ENCODE results near the gene TM4SF4.

Gene TM4SF4

GRCh38 chr3:149494022-149494758, 19.7 kb downstream of the TM4SF4 start:
- Histone ChIP-seq H3K9me3 (replicated peaks in 1 of 2; ENCODE audit: control insufficient read depth in 2 of 2, insufficient read depth in 1 of 2, low read depth in 1 of 2, low read length in 2 of 2) (peaks cover 0 to 1% of the 10 kb centered on the region in 2 donors), H3K79me1 (ENCODE audit: low read depth, low read length) (no peaks in the 10 kb centered on the region), H3K4ac (ENCODE audit: low read length) (no peak overlapping the region), H3K27ac (replicated peaks; ENCODE audit: low read length) (no peak overlapping the region), H4K91ac (ENCODE audit: low read depth, low read length, poor library complexity) (no peak overlapping the region), H3K4me3 (ENCODE audit: low read length in 2 of 2) (no peak overlapping the region), H3K9ac (ENCODE audit: low read depth, low read length, poor library complexity) (no peak overlapping the region), H2BK120ac (ENCODE audit: low read depth, low read length) (no peak overlapping the region), H2AK5ac (ENCODE audit: low read depth, low read length) (no peak overlapping the region), H3K14ac (ENCODE audit: low read length) (no peak overlapping the region), H3K4me2 (ENCODE audit: insufficient read depth, low read length, poor library complexity, severe bottlenecking) (no peak overlapping the region), H2BK12ac (ENCODE audit: low read length) (no peak overlapping the region), H4K8ac (ENCODE audit: low read depth, low read length) (no peak overlapping the region), H3K4me1 (ENCODE audit: control insufficient read depth in 2 of 2, insufficient read depth in 1 of 2, low read depth in 1 of 2, low read length in 2 of 2) (no peaks in the 10 kb centered on the region), H3K18ac (ENCODE audit: low read length) (no peak overlapping the region), H2BK15ac (ENCODE audit: low read length) (no peak overlapping the region), H3K23ac (ENCODE audit: low read depth, low read length, poor library complexity) (no peak overlapping the region), H3K36me3 (replicated peaks in 1 of 2; ENCODE audit: control insufficient read depth in 2 of 2, insufficient read depth in 2 of 2, low read length in 2 of 2) (no peaks in the 10 kb centered on the region), H3K27me3 (ENCODE audit: control insufficient read depth in 3 of 3, insufficient read depth in 3 of 3, low read depth in 1 of 3, low read length in 3 of 3) (peaks cover 0 to 16% (median 3%) of the 10 kb centered on the region in 3 experiments), H2BK5ac (ENCODE audit: low read length) (no peak overlapping the region), H2AFZ (ENCODE audit: low read length) (peak overlapping the region; percentile 57)
- peak; percentile 54 for DNase-seq (ENCODE audit: low spot score)
- no CpG with 5 or more reads among the region's 11 CpGs for WGBS, 2 donors (ENCODE audit: extremely low coverage in 2 of 2, insufficient read length in 2 of 2, insufficient replicate concordance in 1 of 2)

DNA sequence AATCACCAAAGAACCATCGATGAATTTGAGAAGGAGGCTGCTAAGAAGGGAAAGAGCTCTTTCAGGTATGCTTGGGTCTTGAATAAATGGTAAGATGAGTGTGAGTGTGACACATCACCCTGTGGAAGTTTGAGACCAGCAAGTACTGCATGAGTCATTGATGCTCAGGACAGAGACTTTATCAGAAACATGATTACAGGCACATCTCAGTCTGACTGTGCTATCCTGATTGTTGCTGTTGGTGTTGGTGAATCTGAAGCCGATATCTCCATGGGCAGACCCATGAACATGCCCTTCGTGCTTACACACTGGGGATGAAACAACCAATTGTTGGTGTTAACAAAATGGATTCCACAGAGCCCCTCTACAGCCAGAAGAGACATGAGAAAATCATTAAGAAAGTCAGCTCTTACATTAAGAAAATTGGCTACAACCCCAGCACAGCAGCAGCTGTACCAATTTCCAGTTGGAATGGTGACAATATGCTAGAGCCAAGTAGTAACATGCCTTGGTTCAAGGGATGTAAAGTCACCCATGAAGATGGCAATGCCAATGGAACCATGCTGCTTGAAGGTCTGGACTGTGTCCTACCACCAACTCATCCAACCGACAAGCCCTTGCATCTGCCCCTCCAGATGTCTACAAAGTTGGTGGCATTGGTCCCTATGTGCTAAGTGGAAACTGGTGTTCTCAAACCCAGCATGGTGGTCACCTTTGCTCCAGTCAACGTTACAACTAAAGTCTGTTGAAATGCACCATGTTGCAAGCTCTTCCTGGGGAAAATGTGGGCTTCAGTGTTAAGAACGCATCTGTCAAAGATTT, 20.5 kb downstream of the TM4SF4 start:
- Histone ChIP-seq H3K79me1 (ENCODE audit: low read depth, low read length) (no peaks in the 10 kb centered on the region), H3K18ac (ENCODE audit: low read length) (no peak overlapping the region), H3K23ac (ENCODE audit: low read depth, low read length, poor library complexity) (no peak overlapping the region), H4K8ac (ENCODE audit: low read depth, low read length) (no peak overlapping the region), H3K4me3 (ENCODE audit: low read length in 2 of 2) (no peak overlapping the region), H3K4ac (ENCODE audit: low read length) (no peak overlapping the region), H3K4me2 (ENCODE audit: insufficient read depth, low read length, poor library complexity, severe bottlenecking) (no peak overlapping the region), H4K91ac (ENCODE audit: low read depth, low read length, poor library complexity) (no peak overlapping the region), H2BK15ac (ENCODE audit: low read length) (no peak overlapping the region), H3K9ac (ENCODE audit: low read depth, low read length, poor library complexity) (no peak overlapping the region), H2AFZ (ENCODE audit: low read length) (no peak overlapping the region), H2BK12ac (ENCODE audit: low read length) (no peak overlapping the region), H3K27ac (replicated peaks; ENCODE audit: low read length) (no peak overlapping the region), H3K14ac (ENCODE audit: low read length) (no peak overlapping the region), H3K27me3 (ENCODE audit: control insufficient read depth in 3 of 3, insufficient read depth in 3 of 3, low read depth in 1 of 3, low read length in 3 of 3) (peaks cover 0 to 16% (median 3%) of the 10 kb centered on the region in 3 experiments), H3K36me3 (replicated peaks in 1 of 2; ENCODE audit: control insufficient read depth in 2 of 2, insufficient read depth in 2 of 2, low read length in 2 of 2) (no peaks in the 10 kb centered on the region), H3K4me1 (ENCODE audit: control insufficient read depth in 2 of 2, insufficient read depth in 1 of 2, low read depth in 1 of 2, low read length in 2 of 2) (no peaks in the 10 kb centered on the region), H2BK5ac (ENCODE audit: low read length) (no peak overlapping the region), H2BK120ac (ENCODE audit: low read depth, low read length) (no peak overlapping the region), H2AK5ac (ENCODE audit: low read depth, low read length) (no peak overlapping the region), H3K9me3 (replicated peaks in 1 of 2; ENCODE audit: control insufficient read depth in 2 of 2, insufficient read depth in 1 of 2, low read depth in 1 of 2, low read length in 2 of 2) (no peaks in the 10 kb centered on the region)
- no peak for DNase-seq (ENCODE audit: low spot score)
- no CpG with 5 or more reads among the region's 6 CpGs for WGBS, 2 donors (ENCODE audit: extremely low coverage in 2 of 2, insufficient read length in 2 of 2, insufficient replicate concordance in 1 of 2)

DNA sequence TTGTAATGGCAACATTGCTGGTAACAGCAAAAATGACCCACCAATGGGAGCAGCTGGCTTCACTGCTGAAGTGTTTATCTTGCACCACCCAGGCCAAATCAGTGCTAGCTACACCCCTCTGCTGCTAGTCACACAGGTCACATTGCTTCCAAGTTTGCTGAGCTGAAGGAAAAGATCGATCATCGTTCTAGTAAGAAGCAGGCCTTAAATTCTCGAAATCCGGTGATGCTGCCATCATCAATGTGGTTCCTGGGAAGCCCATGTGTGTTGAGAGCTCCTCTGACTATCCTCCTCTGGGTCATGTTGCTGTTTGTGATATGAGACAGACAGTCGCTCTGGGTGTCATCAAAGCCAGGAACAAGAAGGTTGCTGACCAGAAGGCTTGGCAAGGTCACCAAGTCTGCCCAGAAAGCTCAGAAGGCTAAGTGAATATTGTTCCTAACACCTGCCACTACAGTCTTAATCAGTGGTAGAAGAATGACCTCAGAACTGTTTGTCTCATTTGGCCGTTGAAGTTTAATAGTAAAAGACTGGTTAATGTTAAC, 21.2 kb downstream of the TM4SF4 start:
- Histone ChIP-seq H3K79me1 (ENCODE audit: low read depth, low read length) (no peaks in the 10 kb centered on the region), H2BK12ac (ENCODE audit: low read length) (no peak overlapping the region), H4K91ac (ENCODE audit: low read depth, low read length, poor library complexity) (no peak overlapping the region), H3K4ac (ENCODE audit: low read length) (no peak overlapping the region), H2BK120ac (ENCODE audit: low read depth, low read length) (no peak overlapping the region), H2AK5ac (ENCODE audit: low read depth, low read length) (no peak overlapping the region), H3K4me1 (ENCODE audit: control insufficient read depth in 2 of 2, insufficient read depth in 1 of 2, low read depth in 1 of 2, low read length in 2 of 2) (no peaks in the 10 kb centered on the region), H3K9me3 (replicated peaks in 1 of 2; ENCODE audit: control insufficient read depth in 2 of 2, insufficient read depth in 1 of 2, low read depth in 1 of 2, low read length in 2 of 2) (no peaks in the 10 kb centered on the region), H3K14ac (ENCODE audit: low read length) (no peak overlapping the region), H2BK15ac (ENCODE audit: low read length) (no peak overlapping the region), H3K9ac (ENCODE audit: low read depth, low read length, poor library complexity) (no peak overlapping the region), H2AFZ (ENCODE audit: low read length) (no peak overlapping the region), H3K27me3 (ENCODE audit: control insufficient read depth in 3 of 3, insufficient read depth in 3 of 3, low read depth in 1 of 3, low read length in 3 of 3) (peaks cover 0 to 16% (median 3%) of the 10 kb centered on the region in 3 experiments), H3K18ac (ENCODE audit: low read length) (no peak overlapping the region), H3K36me3 (replicated peaks in 1 of 2; ENCODE audit: control insufficient read depth in 2 of 2, insufficient read depth in 2 of 2, low read length in 2 of 2) (no peaks in the 10 kb centered on the region), H2BK5ac (ENCODE audit: low read length) (no peak overlapping the region), H3K4me2 (ENCODE audit: insufficient read depth, low read length, poor library complexity, severe bottlenecking) (no peak overlapping the region), H4K8ac (ENCODE audit: low read depth, low read length) (no peak overlapping the region), H3K4me3 (ENCODE audit: low read length in 2 of 2) (no peak overlapping the region), H3K23ac (ENCODE audit: low read depth, low read length, poor library complexity) (peak overlapping the region; percentile 8), H3K27ac (replicated peaks; ENCODE audit: low read length) (no peak overlapping the region)
- WGBS, 2 donors (ENCODE audit: extremely low coverage in 2 of 2, insufficient read length in 2 of 2, insufficient replicate concordance in 1 of 2), result no CpG with 5 or more reads among the region's 6 CpGs
- DNase-seq (ENCODE audit: low spot score), result no peak

DNA sequence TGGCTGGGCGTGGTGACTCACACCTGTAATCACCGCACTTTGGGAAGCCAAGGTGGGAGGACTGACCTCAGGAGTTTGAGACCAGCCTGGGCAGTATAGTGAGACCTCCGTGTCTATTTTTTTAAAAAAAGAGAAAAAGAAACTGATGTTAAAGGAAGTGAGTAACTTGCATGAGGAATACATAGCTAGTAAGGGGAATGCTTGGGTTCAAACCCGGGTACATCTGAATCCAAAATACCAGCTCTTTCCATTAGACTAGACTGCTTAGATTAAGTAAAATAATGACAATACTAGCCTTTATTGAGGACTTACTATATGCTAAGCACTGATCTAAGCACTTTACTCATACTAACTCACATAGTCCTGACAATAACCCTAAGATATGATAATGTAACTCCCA, 22.4 kb downstream of the TM4SF4 start:
- H3K27ac ChIP-seq (replicated peaks; ENCODE audit: low read length), result no peak overlapping the region
- H4K8ac ChIP-seq (ENCODE audit: low read depth, low read length), result no peak overlapping the region
- no peak overlapping the region for H3K4me2 ChIP-seq (ENCODE audit: insufficient read depth, low read length, poor library complexity, severe bottlenecking)
- no peak overlapping the region for H2BK5ac ChIP-seq (ENCODE audit: low read length)
- H3K14ac ChIP-seq (ENCODE audit: low read length), result no peak overlapping the region
- no peaks in the 10 kb centered on the region for H3K9me3 ChIP-seq (replicated peaks in 1 of 2; ENCODE audit: control insufficient read depth in 2 of 2, insufficient read depth in 1 of 2, low read depth in 1 of 2, low read length in 2 of 2)
- H3K4me3 ChIP-seq (ENCODE audit: low read length in 2 of 2), result no peak overlapping the region
- DNase-seq (ENCODE audit: low spot score), result no peak
- H2BK12ac ChIP-seq (ENCODE audit: low read length), result no peak overlapping the region
- no CpG with 5 or more reads among the region's 4 CpGs for WGBS, 2 donors (ENCODE audit: extremely low coverage in 2 of 2, insufficient read length in 2 of 2, insufficient replicate concordance in 1 of 2)
- H3K23ac ChIP-seq (ENCODE audit: low read depth, low read length, poor library complexity), result no peak overlapping the region
- no peaks in the 10 kb centered on the region for H3K79me1 ChIP-seq (ENCODE audit: low read depth, low read length)
- H3K36me3 ChIP-seq (replicated peaks in 1 of 2; ENCODE audit: control insufficient read depth in 2 of 2, insufficient read depth in 2 of 2, low read length in 2 of 2), result no peaks in the 10 kb centered on the region
- no peaks in the 10 kb centered on the region for H3K4me1 ChIP-seq (ENCODE audit: control insufficient read depth in 2 of 2, insufficient read depth in 1 of 2, low read depth in 1 of 2, low read length in 2 of 2)
- H4K91ac ChIP-seq (ENCODE audit: low read depth, low read length, poor library complexity), result no peak overlapping the region
- no peak overlapping the region for H2BK120ac ChIP-seq (ENCODE audit: low read depth, low read length)
- no peak overlapping the region for H2AK5ac ChIP-seq (ENCODE audit: low read depth, low read length)
- H3K18ac ChIP-seq (ENCODE audit: low read length), result no peak overlapping the region
- no peak overlapping the region for H2BK15ac ChIP-seq (ENCODE audit: low read length)
- H3K4ac ChIP-seq (ENCODE audit: low read length), result no peak overlapping the region
- H2AFZ ChIP-seq (ENCODE audit: low read length), result no peak overlapping the region
- peaks cover 0 to 12% (median 0%) of the 10 kb centered on the region in 3 experiments for H3K27me3 ChIP-seq (ENCODE audit: control insufficient read depth in 3 of 3, insufficient read depth in 3 of 3, low read depth in 1 of 3, low read length in 3 of 3)
- no peak overlapping the region for H3K9ac ChIP-seq (ENCODE audit: low read depth, low read length, poor library complexity)

Measured in neuronal stem cell (in vitro differentiated cells).